Measurements from ENCODE around the gene PILRA. TPM values are rescaled to one million over a fixed set of nuclear protein-coding genes. Genes with fewer than 3 reads are reported as not detected.

The PILRA gene
- total RNA-seq, 2 experiments from 2014 or later: 0.80 to 0.90 TPM

DNA sequence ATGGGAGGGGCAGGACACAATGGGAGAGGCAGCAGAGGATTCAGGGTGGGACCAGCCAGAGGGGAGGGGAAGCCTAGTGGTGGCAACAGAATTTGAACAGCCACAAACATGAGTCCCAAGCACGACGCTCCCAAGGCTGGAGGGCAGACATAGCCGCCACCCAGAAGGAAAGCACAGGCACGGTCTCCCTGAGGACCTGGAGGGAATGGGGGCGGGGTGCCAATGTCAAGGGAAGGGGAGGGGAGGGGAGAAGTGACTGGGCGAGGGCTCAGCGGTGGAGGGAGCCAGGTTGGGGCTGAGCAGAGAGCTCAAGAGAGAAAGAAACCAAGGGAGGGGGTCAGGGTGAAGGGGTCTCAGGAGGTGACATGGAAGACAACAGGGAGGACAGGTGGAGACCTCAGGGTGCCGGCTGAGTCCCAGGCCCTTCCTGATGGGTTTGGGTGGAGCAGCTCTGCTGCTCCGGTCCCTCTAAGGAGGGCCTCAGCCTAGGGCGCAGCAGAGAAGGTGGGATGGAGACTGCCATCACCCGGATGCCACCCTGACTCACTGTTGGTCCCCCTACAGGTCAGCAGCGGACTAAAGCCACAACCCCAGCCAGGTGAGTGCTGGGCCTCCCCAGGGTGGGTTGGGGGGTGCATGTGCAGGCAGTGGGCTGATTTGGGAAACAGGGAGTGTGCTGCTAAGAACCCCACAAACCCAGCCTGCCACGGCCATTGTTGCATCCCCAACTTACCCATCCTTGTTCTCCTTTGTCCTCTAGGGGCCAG lies 24.2 kb downstream of the PILRA start:
- H3K27ac Mint-ChIP-seq: no peak overlapping the region
- ChIA-PET CTCF (interaction anchor here (0.6 to 3.1 kb wide), 2 partner anchors 10 to 81 kb away, joined by 3 to 19 read pairs; partner anchors contain the start of gene TSC22D4), POLR2A (interaction anchor here (0.6 to 1.0 kb wide), 2 partner anchors 53 to 268 kb away, joined by 3 read pairs; no protein-coding TSS in a partner anchor)
- H3K4me3 Mint-ChIP-seq: no peak overlapping the region
- H3K4me1 Mint-ChIP-seq: peaks cover 26% of the 10 kb centered on the region
- no peaks in the 10 kb centered on the region for H3K9me3 Mint-ChIP-seq (ENCODE audit: low read depth)
- no peak for ATAC-seq
- intact Hi-C loops (cut with DNase I, micrococcal nuclease): loop anchor here (2.0 kb wide), 2 partner anchors 33 to 53 kb away; no protein-coding TSS in a partner anchor
- DNase-seq: no peak
- peaks cover 16% of the 10 kb centered on the region for H3K27me3 Mint-ChIP-seq
- H3K36me3 Mint-ChIP-seq (ENCODE audit: low read depth): no peaks in the 10 kb centered on the region

DNA sequence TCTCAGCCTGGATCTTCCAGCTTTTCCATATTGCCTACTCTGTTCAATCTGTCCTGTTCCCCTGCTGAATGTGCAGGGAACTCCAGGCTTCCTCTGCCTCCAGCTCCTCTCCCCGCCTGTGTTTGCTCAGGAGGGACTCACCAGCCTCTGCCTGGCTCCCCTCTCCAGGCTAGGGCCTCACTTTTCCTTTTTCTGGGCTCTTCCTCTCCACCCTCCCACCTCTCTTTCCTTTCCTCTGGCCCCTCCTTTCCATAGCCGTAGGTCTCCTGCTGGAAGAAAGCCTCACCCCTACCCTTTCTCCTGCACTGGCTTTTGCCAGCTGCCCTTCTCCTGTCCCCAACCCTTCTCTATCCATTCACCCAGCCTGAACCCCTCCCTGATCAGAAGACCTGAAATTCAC lies 25.0 kb downstream of the PILRA start:
- Mint-ChIP-seq H3K4me3 (no peak overlapping the region), H3K9me3 (ENCODE audit: low read depth) (no peaks in the 10 kb centered on the region), H3K36me3 (ENCODE audit: low read depth) (no peaks in the 10 kb centered on the region), H3K27me3 (peaks cover 16% of the 10 kb centered on the region), H3K4me1 (peaks cover 26% of the 10 kb centered on the region), H3K27ac (no peak overlapping the region)
- POLR2A ChIA-PET: no interaction called here
- CTCF ChIA-PET: interaction anchor here (3.1 kb wide), 1 partner anchor 10 kb away, joined by 19 read pairs; no protein-coding TSS in a partner anchor
- no peak for ATAC-seq
- intact Hi-C loops (cut with DNase I, micrococcal nuclease): no loop called here
- no peak for DNase-seq

GRCh38 chr7:100400041-100400440 lies 26.8 kb downstream of the PILRA start:
- ChIA-PET POLR2A (no interaction called here), CTCF (interaction anchor here (0.6 kb wide), 3 partner anchors 8 to 386 kb away, joined by 3 read pairs; no protein-coding TSS in a partner anchor)
- Mint-ChIP-seq H3K4me3 (no peak overlapping the region), H3K9me3 (ENCODE audit: low read depth) (no peaks in the 10 kb centered on the region), H3K36me3 (ENCODE audit: low read depth) (no peaks in the 10 kb centered on the region), H3K27ac (no peak overlapping the region), H3K4me1 (peaks cover 26% of the 10 kb centered on the region), H3K27me3 (peaks cover 11% of the 10 kb centered on the region)
- no peak for DNase-seq
- intact Hi-C loops (cut with DNase I, micrococcal nuclease): no loop called here
- ATAC-seq: no peak

DNA sequence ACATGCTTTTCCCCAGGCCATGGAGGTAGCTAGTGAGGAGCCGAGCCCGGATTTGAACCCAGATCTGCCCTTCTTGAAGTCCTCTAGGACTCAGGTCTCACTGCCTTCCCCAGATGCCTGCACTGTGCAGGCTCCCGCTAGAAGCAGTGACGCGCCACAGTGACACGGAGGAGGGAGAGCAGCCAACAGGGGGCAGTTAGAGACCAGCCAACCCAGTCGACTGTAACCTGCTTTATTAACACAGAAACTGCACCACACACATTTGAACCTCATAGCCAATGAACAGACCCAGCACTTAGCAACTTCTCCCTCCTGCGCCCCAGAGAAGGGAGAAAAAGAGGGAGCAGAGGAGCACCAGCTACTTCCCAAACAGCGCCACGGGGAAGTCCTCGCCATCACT lies 27.4 kb downstream of the PILRA start:
- H3K9me3 Mint-ChIP-seq (ENCODE audit: low read depth): no peaks in the 10 kb centered on the region
- peaks cover 11% of the 10 kb centered on the region for H3K27me3 Mint-ChIP-seq
- ChIA-PET POLR2A (no interaction called here), CTCF (interaction anchor here (0.6 to 1.9 kb wide), 2 partner anchors 8 to 50 kb away, joined by 3 to 5 read pairs; no protein-coding TSS in a partner anchor)
- H3K4me3 Mint-ChIP-seq: no peak overlapping the region
- H3K27ac Mint-ChIP-seq: no peak overlapping the region
- DNase-seq: peak; percentile 52
- intact Hi-C loops (cut with DNase I, micrococcal nuclease): no loop called here
- peaks cover 23% of the 10 kb centered on the region for H3K4me1 Mint-ChIP-seq
- ATAC-seq: no peak
- no peaks in the 10 kb centered on the region for H3K36me3 Mint-ChIP-seq (ENCODE audit: low read depth)

DNA sequence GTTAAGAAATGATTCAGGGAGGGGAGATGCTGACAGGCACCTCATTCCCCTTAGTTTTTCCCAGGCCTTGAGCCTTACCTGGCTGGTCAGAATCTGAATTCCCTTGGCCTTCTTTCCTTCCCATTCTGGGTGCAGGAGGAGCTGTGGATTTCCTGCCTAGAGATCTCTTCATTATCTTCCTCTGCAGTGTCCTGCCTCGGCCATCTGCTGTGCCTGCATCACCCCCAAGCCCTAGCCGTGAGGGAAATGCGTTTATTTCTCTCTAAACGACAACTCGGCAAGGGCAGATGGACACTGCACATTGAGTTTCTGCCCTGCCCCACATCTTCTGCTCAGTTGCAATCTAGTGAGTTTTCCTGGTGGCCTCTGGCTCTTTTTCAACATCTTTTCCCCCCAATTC lies 28.5 kb downstream of the PILRA start:
- Mint-ChIP-seq H3K27ac (no peak overlapping the region), H3K27me3 (peaks cover 11% of the 10 kb centered on the region), H3K4me3 (no peak overlapping the region), H3K9me3 (ENCODE audit: low read depth) (no peaks in the 10 kb centered on the region), H3K4me1 (peaks cover 15% of the 10 kb centered on the region), H3K36me3 (ENCODE audit: low read depth) (no peaks in the 10 kb centered on the region)
- POLR2A ChIA-PET: interaction anchor here (0.5 kb wide), 1 partner anchor 930 kb away, joined by 4 read pairs; no protein-coding TSS in a partner anchor
- intact Hi-C loops (cut with DNase I, micrococcal nuclease): no loop called here
- CTCF ChIA-PET: interaction anchor here (1.1 to 1.9 kb wide), 2 partner anchors 19 to 49 kb away, joined by 5 read pairs; no protein-coding TSS in a partner anchor
- DNase-seq: no peak
- no peak for ATAC-seq

GRCh38 chr7:100402241-100402640 lies 29.0 kb downstream of the PILRA start:
- Mint-ChIP-seq H3K9me3 (ENCODE audit: low read depth) (no peaks in the 10 kb centered on the region), H3K4me3 (no peak overlapping the region), H3K27ac (no peak overlapping the region), H3K27me3 (peaks cover 11% of the 10 kb centered on the region), H3K36me3 (ENCODE audit: low read depth) (no peaks in the 10 kb centered on the region), H3K4me1 (peaks cover 13% of the 10 kb centered on the region)
- ATAC-seq: no peak
- POLR2A ChIA-PET: interaction anchor here (0.5 kb wide), 1 partner anchor 931 kb away, joined by 4 read pairs; no protein-coding TSS in a partner anchor
- no peak for DNase-seq
- CTCF ChIA-PET: interaction anchor here (1.1 to 1.9 kb wide), 2 partner anchors 18 to 48 kb away, joined by 5 read pairs; no protein-coding TSS in a partner anchor
- intact Hi-C loops (cut with DNase I, micrococcal nuclease): no loop called here

DNA sequence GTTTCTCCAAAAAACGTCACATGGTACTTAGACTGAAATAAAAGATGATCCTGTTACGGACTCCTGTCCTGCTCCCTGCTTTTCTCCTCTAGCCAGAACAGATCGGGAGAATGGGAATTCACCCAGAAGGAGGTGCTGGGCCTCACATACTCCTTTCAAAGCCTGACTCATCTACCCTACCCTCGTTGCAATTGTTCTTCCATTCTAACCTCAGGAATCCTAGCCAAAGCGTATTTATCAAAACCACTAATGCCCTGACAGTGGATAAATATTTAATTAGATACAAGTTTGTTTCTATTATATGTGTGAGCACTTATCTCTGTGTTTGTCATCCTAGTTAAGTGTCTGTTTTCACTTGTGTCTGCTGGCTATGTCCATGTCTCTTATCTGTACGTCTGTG lies 33.5 kb downstream of the PILRA start:
- Mint-ChIP-seq H3K27ac (no peak overlapping the region), H3K27me3 (no peaks in the 10 kb centered on the region), H3K4me3 (no peak overlapping the region), H3K4me1 (peaks cover 2% of the 10 kb centered on the region), H3K9me3 (ENCODE audit: low read depth) (no peaks in the 10 kb centered on the region), H3K36me3 (ENCODE audit: low read depth) (no peaks in the 10 kb centered on the region)
- ChIA-PET CTCF (interaction anchor here (0.5 to 2.8 kb wide), 19 partner anchors 10 to 493 kb away, joined by 3 to 19 read pairs (median 4); no protein-coding TSS in a partner anchor), POLR2A (interaction anchor here (0.7 to 1.7 kb wide), 2 partner anchors 53 to 309 kb away, joined by 4 to 5 read pairs; no protein-coding TSS in a partner anchor)
- ATAC-seq: no peak
- DNase-seq: no peak
- intact Hi-C loops (cut with DNase I, micrococcal nuclease): loop anchor here (1.0 to 2.0 kb wide), 4 partner anchors 36 to 274 kb away; no protein-coding TSS in a partner anchor

DNA sequence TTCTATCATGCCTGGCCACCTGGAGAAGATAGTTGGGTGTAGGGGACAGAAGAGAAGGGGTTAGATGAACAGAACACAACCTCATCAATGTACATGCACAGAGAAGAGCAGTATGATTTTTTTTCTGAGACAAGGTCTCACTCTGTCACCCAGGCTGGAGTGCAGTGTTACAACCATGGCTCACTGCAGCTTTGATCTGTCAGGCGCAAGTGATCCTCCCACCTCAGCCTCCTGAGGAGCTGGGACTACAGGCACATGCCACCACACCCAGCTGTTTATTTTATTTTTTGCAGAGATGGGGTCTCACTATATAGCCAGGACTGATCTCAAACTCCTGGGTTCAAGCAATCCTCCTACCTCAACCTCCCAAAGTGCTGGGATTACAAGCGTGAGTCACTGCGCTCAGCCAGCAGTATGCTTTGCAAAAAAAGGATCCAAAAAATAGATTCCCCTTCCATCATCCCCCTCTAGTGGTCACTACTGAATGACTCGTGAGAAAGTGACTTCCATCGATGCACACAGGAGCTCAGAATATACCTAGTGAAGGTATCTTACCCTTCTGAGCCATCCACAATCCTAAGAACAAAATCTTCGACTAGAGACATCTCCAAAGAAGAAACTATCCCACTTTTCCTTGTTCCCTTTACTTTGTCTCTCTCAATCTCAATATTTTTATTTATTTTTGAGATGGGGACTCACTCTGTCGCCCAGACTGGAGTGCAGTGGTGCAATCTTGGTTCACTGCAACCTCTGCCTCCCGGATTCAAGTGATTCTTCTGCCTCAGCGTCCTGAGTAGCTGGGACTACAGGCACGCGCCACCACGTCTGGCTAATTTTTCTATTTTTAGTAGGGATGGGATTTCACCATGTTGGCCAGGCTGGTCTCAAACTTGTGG lies 34.2 kb downstream of the PILRA start:
- DNase-seq (peak; percentile 55), ATAC-seq (peak; percentile 94)
- Mint-ChIP-seq H3K9me3 (ENCODE audit: low read depth) (no peaks in the 10 kb centered on the region), H3K4me3 (no peak overlapping the region), H3K27ac (no peak overlapping the region), H3K27me3 (no peaks in the 10 kb centered on the region), H3K4me1 (peaks cover 2% of the 10 kb centered on the region), H3K36me3 (ENCODE audit: low read depth) (no peaks in the 10 kb centered on the region)
- POLR2A ChIA-PET: interaction anchor here (0.6 to 1.7 kb wide), 3 partner anchors 46 to 310 kb away, joined by 4 to 5 read pairs (median 4); no protein-coding TSS in a partner anchor
- CTCF ChIA-PET: interaction anchor here (0.5 to 2.8 kb wide), 28 partner anchors 11 to 494 kb away, joined by 3 to 19 read pairs (median 5); partner anchors contain the start of gene MBLAC1
- intact Hi-C loops (cut with DNase I, micrococcal nuclease): loop anchor here (1.0 to 2.0 kb wide), 4 partner anchors 37 to 275 kb away; no protein-coding TSS in a partner anchor

DNA sequence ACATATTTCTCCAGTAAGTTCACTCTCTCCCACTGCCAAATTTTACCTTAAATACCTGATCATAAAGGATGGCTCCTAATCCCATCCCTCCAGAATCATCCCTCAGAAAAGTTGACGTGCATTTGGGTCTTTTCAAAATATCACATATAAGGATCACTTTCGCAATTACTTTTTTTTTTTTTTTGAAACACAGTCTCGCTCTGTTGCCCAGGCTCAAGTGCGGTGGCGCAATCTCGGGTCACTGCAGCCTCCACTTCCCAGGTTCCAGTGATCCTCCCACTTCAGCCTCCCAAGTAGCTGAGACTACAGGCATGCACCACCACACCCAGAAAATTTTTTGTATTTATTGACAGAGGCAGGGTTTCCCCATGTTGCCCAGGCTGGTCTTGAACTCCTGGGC lies 37.8 kb downstream of the PILRA start:
- no peaks in the 10 kb centered on the region for H3K27me3 Mint-ChIP-seq
- H3K4me1 Mint-ChIP-seq: peaks cover 2% of the 10 kb centered on the region
- DNase-seq (no peak), ATAC-seq (no peak)
- H3K4me3 Mint-ChIP-seq: no peak overlapping the region
- intact Hi-C loops (cut with DNase I, micrococcal nuclease): no loop called here
- no peaks in the 10 kb centered on the region for H3K9me3 Mint-ChIP-seq (ENCODE audit: low read depth)
- H3K36me3 Mint-ChIP-seq (ENCODE audit: low read depth): no peaks in the 10 kb centered on the region
- H3K27ac Mint-ChIP-seq: no peak overlapping the region
- ChIA-PET POLR2A (no interaction called here), CTCF (interaction anchor here (1.1 to 1.4 kb wide), 2 partner anchors 9 to 15 kb away, joined by 3 read pairs; no protein-coding TSS in a partner anchor)

GRCh38 chr7:100413346-100413745 lies 40.1 kb downstream of the PILRA start:
- H3K4me1 Mint-ChIP-seq: no peaks in the 10 kb centered on the region
- H3K36me3 Mint-ChIP-seq (ENCODE audit: low read depth): no peaks in the 10 kb centered on the region
- POLR2A ChIA-PET: no interaction called here
- no peak overlapping the region for H3K27ac Mint-ChIP-seq
- no peak overlapping the region for H3K4me3 Mint-ChIP-seq
- no peaks in the 10 kb centered on the region for H3K27me3 Mint-ChIP-seq
- no peaks in the 10 kb centered on the region for H3K9me3 Mint-ChIP-seq (ENCODE audit: low read depth)
- DNase-seq (no peak), ATAC-seq (no peak)
- CTCF ChIA-PET: no interaction called here
- intact Hi-C loops (cut with DNase I, micrococcal nuclease): no loop called here

DNA sequence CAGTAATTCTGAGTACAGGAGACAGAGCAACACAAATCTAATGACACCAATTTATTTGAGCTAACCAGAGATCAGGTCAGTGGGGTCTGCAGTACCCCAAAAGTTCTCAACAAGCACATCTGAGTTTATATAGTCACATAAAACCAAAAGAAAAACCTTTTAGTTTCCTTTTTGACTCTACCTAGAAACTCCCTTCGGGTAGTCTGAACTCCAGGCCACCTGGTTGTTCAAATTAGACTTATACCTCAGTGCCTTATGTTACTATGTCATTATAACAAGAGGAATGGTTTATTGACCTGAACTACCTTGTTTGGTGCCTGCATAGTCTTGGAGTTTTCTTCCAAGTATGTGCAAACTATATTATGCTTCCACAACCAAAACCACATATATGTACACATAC lies 40.6 kb downstream of the PILRA start:
- ChIA-PET CTCF (no interaction called here), POLR2A (no interaction called here)
- DNase-seq: no peak
- Mint-ChIP-seq H3K27me3 (no peaks in the 10 kb centered on the region), H3K36me3 (ENCODE audit: low read depth) (no peaks in the 10 kb centered on the region), H3K4me1 (no peaks in the 10 kb centered on the region), H3K9me3 (ENCODE audit: low read depth) (no peaks in the 10 kb centered on the region), H3K4me3 (no peak overlapping the region), H3K27ac (no peak overlapping the region)
- intact Hi-C loops (cut with DNase I, micrococcal nuclease): no loop called here
- ATAC-seq: no peak
